ENCODE measurements around the gene PDE4D.
A peak's percentile ranks its signal among the peaks of the same experiment; 100 is the strongest.

The PDE4D gene

GRCh38 chr5:59126708-59127573, 766.6 kb downstream of the PDE4D start:
- DNase-seq, result peak in 3 of 58 donors; percentile 22 to 66 (median 44)

GRCh38 chr5:59126016-59126707, 767.4 kb downstream of the PDE4D start:
- no peak for DNase-seq

GRCh38 chr5:59125011-59125961, 768.2 kb downstream of the PDE4D start:
- DNase-seq, result no peak

GRCh38 chr5:59123595-59124561, 769.6 kb downstream of the PDE4D start:
- no peak for DNase-seq

GRCh38 chr5:59119480-59119879, 774.0 kb downstream of the PDE4D start:
- DNase-seq, result no peak

GRCh38 chr5:59117320-59117719, 776.2 kb downstream of the PDE4D start:
- no peak for DNase-seq

- DNase-seq, result peak in 1 of 58 donors; percentile 14
Observed at GRCh38 chr5:59116231-59116865, 777.2 kb downstream of the PDE4D start.

- no peak for DNase-seq
Observed at GRCh38 chr5:59115345-59115744, 778.2 kb downstream of the PDE4D start.

- no peak for DNase-seq
Observed at GRCh38 chr5:59109383-59109782, 784.1 kb downstream of the PDE4D start.

- DNase-seq, result no peak
Observed at GRCh38 chr5:59107692-59108091, 785.8 kb downstream of the PDE4D start.

- DNase-seq, result no peak
Observed at GRCh38 chr5:59104400-59105127, 789.0 kb downstream of the PDE4D start.

GRCh38 chr5:59103303-59103702, 790.2 kb downstream of the PDE4D start:
- no peak for DNase-seq

- DNase-seq, result no peak
Observed at GRCh38 chr5:59102437-59102836, 791.1 kb downstream of the PDE4D start.

GRCh38 chr5:59100875-59101274, 792.7 kb downstream of the PDE4D start:
- DNase-seq, result no peak

GRCh38 chr5:59099995-59100345, 793.6 kb downstream of the PDE4D start:
- no peak for DNase-seq

GRCh38 chr5:59099270-59099994, 794.1 kb downstream of the PDE4D start:
- DNase-seq, result no peak

GRCh38 chr5:59098743-59099142, 794.8 kb downstream of the PDE4D start:
- DNase-seq, result no peak

- DNase-seq, result no peak
Observed at GRCh38 chr5:59097712-59098111, 795.8 kb downstream of the PDE4D start.

Data from anterior cingulate cortex (tissue), 58 donors.